Mammary epithelial cell (primary cell): ENCODE data around the gene HES5.

ENCODE experiments used
- CTCF ChIP-seq, 2 donors: IDR thresholded peaks in 1 of 2; conservative IDR thresholded peaks in 1 of 2; 2 replicates each; pipeline ENCODE4 v1.5.1; 2011 to 2012; ENCODE audit warnings: inconsistent platforms in 2 of 2, low read length in 2 of 2, mild to moderate bottlenecking in 2 of 2, control low read depth in 1 of 2, low read depth in 1 of 2; ENCODE audit not compliant: insufficient read depth in 1 of 2; ENCODE audit errors: extremely low read depth in 1 of 2
- EZH2 ChIP-seq: IDR thresholded peaks from 2 replicates; pipeline ENCODE4 v1.6.1; 2012; ENCODE audit warnings: low read length, inconsistent platforms, borderline replicate concordance

GRCh38 chr1:2502210-2502609 lies 27.9 kb downstream of the HES5 start:
- TF ChIP-seq CTCF (conservative IDR thresholded peaks at IDR 0.05 in 1 of 2, IDR thresholded peaks at IDR 0.05 in 1 of 2; ENCODE audit: extremely low read depth in 1 of 2, insufficient read depth in 1 of 2, low read depth in 1 of 2, low read length in 2 of 2) (no peak), EZH2 (no peak)
